K562 (cell line): ENCODE results near the gene RTN4. TPM values are rescaled to one million over a fixed set of nuclear protein-coding genes. Genes with fewer than 3 reads are reported as not detected.

Experiments
- ARID3A ChIP-seq: IDR thresholded peaks from 2 replicates; pipeline ENCODE4 v1.6.1; 2012; ENCODE audit warnings: low read depth, low read length, improper control_type of control experiment, borderline replicate concordance
- BACH1 ChIP-seq: fragments of 200-800 bp; sonication (Bioruptor generic); IDR thresholded peaks from 2 replicates; pipeline ENCODE4 v1.6.1; 2016; ENCODE audit warnings: missing genetic modification characterization, missing compliant biosample characterization
- BRD4 ChIP-seq: fragments of 200-600 bp; sonication (generic); IDR thresholded peaks from 2 replicates; pipeline ENCODE4 v1.6.1; 2017; ENCODE audit warnings: inconsistent platforms
- CREB3L1 ChIP-seq: fragments of 450-650 bp; IDR thresholded peaks from 2 replicates; pipeline ENCODE4 v1.6.1; 2014; ENCODE audit warnings: low read depth, mild to moderate bottlenecking, moderate library complexity, borderline replicate concordance
- GTF2E2 ChIP-seq: fragments of 200-800 bp; sonication (Bioruptor generic); IDR thresholded peaks from 2 replicates; pipeline ENCODE4 v1.6.1; 2016; ENCODE audit warnings: missing genetic modification characterization, missing compliant biosample characterization
- ILK ChIP-seq: fragments of 450-650 bp; IDR thresholded peaks from 2 replicates; pipeline ENCODE4 v1.6.1; 2016; ENCODE audit warnings: missing genetic modification characterization, low read depth, mild to moderate bottlenecking, missing compliant biosample characterization, moderate library complexity, borderline replicate concordance
- MYBL2 ChIP-seq, 2 experiments: fragments of 450-650 bp in 1 of 2; sonication (generic) in 1 of 2; formaldehyde crosslinking in 1 of 2; IDR thresholded peaks; 2 replicates each; pipeline versions ENCODE4 v1.6.1 to v1.8.1; 2017 to 2022; ENCODE audit warnings: borderline replicate concordance in 1 of 2, inconsistent platforms in 1 of 2, low read depth in 1 of 2, mild to moderate bottlenecking in 1 of 2, missing genetic modification reagents in 1 of 2, moderate library complexity in 1 of 2
- NEUROD1 ChIP-seq: fragments of 150-350 bp; IDR thresholded peaks from 2 replicates; pipeline ENCODE4 v1.6.1; 2014; ENCODE audit warnings: borderline replicate concordance, low read length, low read depth; ENCODE audit not compliant: partially characterized antibody
- RNF219 ChIP-seq: fragments of 250-450 bp; sonication (Bioruptor Pico); IDR thresholded peaks from 2 replicates; pipeline ENCODE4 v1.5.0; 2022; ENCODE audit warnings: mild to moderate bottlenecking
- SIRT6 ChIP-seq: IDR thresholded peaks from one replicate; pipeline ENCODE4 v1.6.1; 2012; ENCODE audit warnings: low read depth, mild to moderate bottlenecking, control low read depth, inconsistent platforms, low read length, moderate library complexity
- SMAD2 ChIP-seq: fragments of 150-350 bp; IDR thresholded peaks from 2 replicates; pipeline ENCODE4 v1.6.1; 2014; ENCODE audit warnings: low read depth, mild to moderate bottlenecking, low read length
- STAT5A ChIP-seq: IDR thresholded peaks from 2 replicates; pipeline ENCODE4 v1.6.1; 2012; ENCODE audit warnings: low read length, inconsistent platforms, borderline replicate concordance
- TARDBP ChIP-seq: fragments of 450-650 bp; IDR thresholded peaks from 2 replicates; pipeline ENCODE4 v1.6.1; 2016
- TCF7 ChIP-seq: sonication (generic); IDR thresholded peaks from 2 replicates; pipeline ENCODE4 v1.6.1; 2016; ENCODE audit warnings: antibody characterized with exemption, borderline replicate concordance
- TEAD4 ChIP-seq, 2 experiments: sonication (generic) in 1 of 2; formaldehyde crosslinking in 1 of 2; IDR thresholded peaks; 2 replicates each; pipeline versions ENCODE4 v1.6.1 to v1.8.0; 2012 to 2022; ENCODE audit warnings: borderline replicate concordance in 1 of 2, inconsistent platforms in 1 of 2, low read length in 1 of 2, mild to moderate bottlenecking in 1 of 2, missing genetic modification reagents in 1 of 2
- ZBED1 ChIP-seq: IDR thresholded peaks from 2 replicates; pipeline ENCODE4 v1.6.1; 2014
- ZBTB26 ChIP-seq: fragments of 450-650 bp; formaldehyde crosslinking; IDR thresholded peaks from 2 replicates; pipeline ENCODE4 v1.4.0; 2022; ENCODE audit warnings: missing genetic modification characterization
- ZNF280B ChIP-seq: fragments of 250-450 bp; sonication (Bioruptor Pico); IDR thresholded peaks from 2 replicates; pipeline ENCODE4 v1.5.1; 2021; ENCODE audit warnings: mild to moderate bottlenecking
- ZNF354B ChIP-seq: fragments of 250-450 bp; sonication (Bioruptor Pico); IDR thresholded peaks from 2 replicates; pipeline ENCODE4 v1.4.0; 2020
- ZNF584 ChIP-seq: fragments of 200-800 bp; sonication (Bioruptor generic); IDR thresholded peaks from 2 replicates; pipeline ENCODE4 v1.6.1; 2016; ENCODE audit warnings: low read depth, mild to moderate bottlenecking, missing genetic modification characterization, missing compliant biosample characterization
- ZNF717 ChIP-seq: fragments of 250-450 bp; sonication (Bioruptor Pico); IDR thresholded peaks from 2 replicates; pipeline ENCODE4 v1.5.0; 2021
- polyA plus RNA-seq, 8 experiments: library from polyadenylated mRNA; depleted of rRNA in 4 of 8; stranded (reverse) in 5 of 8; unstranded in 3 of 8; fragments of >200 nt; fragmentation: Nextera tagmentation in 2 of 8; fragmentation: Illumina TruSeq in 1 of 8; extraction: Ambion mirVana in 2 of 8; extraction: Trizol in 1 of 8; gene quantifications; 2 replicates each; pipeline versions ENCODE4 v1.2.1 to v1.2.3, GENCODE V29; 2011 to 2014; ENCODE audit warnings: inconsistent platforms in 1 of 8, missing spikeins in 1 of 8
- total RNA-seq, 7 experiments: library from RNA; depleted of rRNA in 6 of 7; stranded (reverse); fragments of >200 nt in 6 of 7; fragmentation: Illumina TruSeq in 2 of 7; extraction: Trizol in 2 of 7; gene quantifications; 2 replicates each; pipeline versions ENCODE4 v1.2.1 to v1.2.3, GENCODE V29; 2011 to 2021; ENCODE audit warnings: low replicate concordance in 1 of 7

The RTN4 gene
- total and polyA plus RNA-seq, 9 of the 15 experiments (the other 6 are each of a cell fraction or from before 2014, with no cell fraction given) = 73.0 to 248 (median 116) TPM

GRCh38 chr2:55056024-55056521 lies 5.8 kb upstream of the RTN4 start (continued):
- TF ChIP-seq ARID3A = peak; percentile 74; the same call in 1 of the 2 replicates
- TF ChIP-seq ZBED1 = no peak
- TF ChIP-seq MYBL2 (IDR thresholded peaks at IDR 0.05; ENCODE audit: low read depth) = no peak
- TF ChIP-seq MYBL2 (CRISPR knock-in tag; IDR thresholded peaks at IDR 0.05; ENCODE audit: borderline replicate concordance) = no peak
- no peak for TF ChIP-seq CREB3L1
- TF ChIP-seq ZNF584 (CRISPR knock-in tag) = peak; percentile 80; the same call in 1 of the 2 replicates
- no peak for TF ChIP-seq ZNF717 (CRISPR knock-in tag)
- no peak for TF ChIP-seq ILK (tag)
- no peak for TF ChIP-seq TARDBP
- no peak for TF ChIP-seq BRD4
- no peak for TF ChIP-seq STAT5A
- no peak for TF ChIP-seq TCF7
- TF ChIP-seq BACH1 (tag) = peak; percentile 17; the same call in 1 of the 2 replicates
- TF ChIP-seq ZBTB26 (CRISPR knock-in tag) = no peak
- no peak for TF ChIP-seq ZNF280B (CRISPR knock-in tag)
- TF ChIP-seq ZNF354B (CRISPR knock-in tag) = no peak
- TF ChIP-seq SIRT6 = no peak
- no peak for TF ChIP-seq SMAD2
- peak; percentile 42 for TF ChIP-seq TEAD4 (IDR thresholded peaks at IDR 0.05; ENCODE audit: low read length)
- TF ChIP-seq TEAD4 (CRISPR knock-in tag; IDR thresholded peaks at IDR 0.05; ENCODE audit: borderline replicate concordance) = no peak
- no peak for TF ChIP-seq RNF219 (CRISPR knock-in tag)
- TF ChIP-seq NEUROD1 = peak; percentile 27
- no peak for TF ChIP-seq GTF2E2 (tag)
